C4-2B (cell line): Measurements from ENCODE around the gene OSBPL5.

Experiments
- H3K27ac ChIP-seq: fragments of 450-650 bp; 2 replicates; pipeline ENCODE4 v1.5.1; 2017
- CTCF ChIP-seq: fragments of 450-650 bp; conservative IDR thresholded peaks from 2 replicates; pipeline ENCODE4 v1.5.1; 2017; ENCODE audit warnings: mild to moderate bottlenecking
- ZFX ChIP-seq: fragments of 450-650 bp; IDR thresholded peaks from 2 replicates; pipeline ENCODE4 v1.6.1; 2017

Gene OSBPL5

GRCh38 chr11:3106736-3107524 is 58.2 kb downstream of the OSBPL5 start:
- H3K27ac ChIP-seq: no peak overlapping the region
- no peak for TF ChIP-seq CTCF
- TF ChIP-seq ZFX: no peak

- TF ChIP-seq CTCF (no peak), ZFX (no peak)
These were observed 59.0 kb downstream of the OSBPL5 start for GRCh38 chr11:3105791-3106735.

GRCh38 chr11:3104961-3105790 is 59.9 kb downstream of the OSBPL5 start:
- H3K27ac ChIP-seq: no peak overlapping the region
- TF ChIP-seq ZFX: no peak
- TF ChIP-seq CTCF: no peak

More at GRCh38 chr11:3105791-3106735, 59.0 kb downstream of the OSBPL5 start:
- H3K27ac ChIP-seq: no peak overlapping the region

- no peak for TF ChIP-seq CTCF
- TF ChIP-seq ZFX: no peak
- no peak overlapping the region for H3K27ac ChIP-seq
These were observed 60.9 kb downstream of the OSBPL5 start for GRCh38 chr11:3104051-3104714.

GRCh38 chr11:3103076-3103475 is 62.0 kb downstream of the OSBPL5 start:
- no peak for TF ChIP-seq ZFX
- no peak for TF ChIP-seq CTCF
- H3K27ac ChIP-seq: no peak overlapping the region

GRCh38 chr11:3102641-3102921 is 62.5 kb downstream of the OSBPL5 start:
- TF ChIP-seq CTCF: no peak
- TF ChIP-seq ZFX: no peak
- no peak overlapping the region for H3K27ac ChIP-seq
